GM21367 (cell line): Measurements from ENCODE around the gene PCNX4.

Experiments used
- ATAC-seq: cut with Tn5 transposase; IDR thresholded peaks from one replicate; pipeline ENCODE4 v1.9.1; 2021; ENCODE audit not compliant: unreplicated experiment

Gene PCNX4

GRCh38 chr14:60171690-60172089 lies 80.0 kb downstream of the PCNX4 start:
- no peak for ATAC-seq

- no peak for ATAC-seq
Observed at GRCh38 chr14:60174352-60175254, 82.9 kb downstream of the PCNX4 start.

GRCh38 chr14:60175255-60175902 lies 83.7 kb downstream of the PCNX4 start:
- no peak for ATAC-seq

- ATAC-seq, result no peak
Observed at GRCh38 chr14:60178164-60178563, 86.4 kb downstream of the PCNX4 start.

- ATAC-seq, result no peak
Observed at GRCh38 chr14:60178820-60179219, 87.1 kb downstream of the PCNX4 start.

- ATAC-seq, result no peak
Observed at GRCh38 chr14:60179431-60179869, 87.7 kb downstream of the PCNX4 start.

- ATAC-seq, result peak; percentile 32
Observed at GRCh38 chr14:60183138-60183537, 91.4 kb downstream of the PCNX4 start.

GRCh38 chr14:60183741-60184140 lies 92.0 kb downstream of the PCNX4 start:
- ATAC-seq, result peak; percentile 29

GRCh38 chr14:60184146-60184904 lies 92.6 kb downstream of the PCNX4 start:
- peak; percentile 42 for ATAC-seq

- ATAC-seq, result no peak
Observed at GRCh38 chr14:60184905-60185555, 93.3 kb downstream of the PCNX4 start.

GRCh38 chr14:60188115-60188514 lies 96.4 kb downstream of the PCNX4 start:
- no peak for ATAC-seq

- ATAC-seq, result no peak
Observed at GRCh38 chr14:60188696-60189095, 97.0 kb downstream of the PCNX4 start.

- no peak for ATAC-seq
Observed at GRCh38 chr14:60189923-60190840, 98.5 kb downstream of the PCNX4 start.

- peak; percentile 80 for ATAC-seq
Observed at GRCh38 chr14:60195179-60195810, 103.6 kb downstream of the PCNX4 start.

- no peak for ATAC-seq
Observed at GRCh38 chr14:60196291-60196690, 104.6 kb downstream of the PCNX4 start.

- ATAC-seq, result no peak
Observed at GRCh38 chr14:60197629-60198303, 106.0 kb downstream of the PCNX4 start.

- ATAC-seq, result no peak
Observed at GRCh38 chr14:60199321-60199720, 107.6 kb downstream of the PCNX4 start.

- peak; percentile 80 for ATAC-seq
Observed at GRCh38 chr14:60204104-60204842, 112.5 kb downstream of the PCNX4 start.
